CD14-positive monocyte (primary cell): ENCODE results near the gene CNGA3. TPM values are rescaled to one million over a fixed set of nuclear protein-coding genes. Genes with fewer than 3 reads are reported as not detected.

Experiments
- DNase-seq, 3 donors: peaks; one replicate each; pipeline ENCODE4 v3.0.0-alpha.2; 2011 to 2022
- H2AFZ ChIP-seq: 2 replicates; pipeline ENCODE4 v1.6.0; 2012; ENCODE audit warnings: mild to moderate bottlenecking, low read depth, low read length, inconsistent platforms; ENCODE audit not compliant: insufficient read depth, poor library complexity, severe bottlenecking
- H3K27ac ChIP-seq, 2 donors: 1 replicate in 1 of 2; 2 replicates in 1 of 2; pipeline ENCODE4 v1.5.1; 2012 to 2013; ENCODE audit warnings: low read length in 2 of 2, control low read depth in 1 of 2, inconsistent platforms in 1 of 2, low read depth in 1 of 2, mild to moderate bottlenecking in 1 of 2
- H3K27me3 ChIP-seq, 2 donors: one replicate each; pipeline versions ENCODE4 v1.6.0 to v1.6.1; 2011 to 2013; ENCODE audit warnings: low read length in 2 of 2; ENCODE audit not compliant: control insufficient read depth in 2 of 2, insufficient read depth in 2 of 2
- H3K36me3 ChIP-seq, 2 donors: replicated peaks in 1 of 2; 1 replicate in 1 of 2; 2 replicates in 1 of 2; pipeline versions ENCODE4 v1.5.1 to v1.6.1; 2012 to 2013; ENCODE audit warnings: low read length in 2 of 2, control low read depth in 1 of 2, inconsistent platforms in 1 of 2, mild to moderate bottlenecking in 1 of 2; ENCODE audit not compliant: insufficient read depth in 2 of 2, control insufficient read depth in 1 of 2
- H3K4me1 ChIP-seq, 2 donors: 1 replicate in 1 of 2; 2 replicates in 1 of 2; pipeline versions ENCODE4 v1.5.1 to v1.6.1; 2012 to 2013; ENCODE audit warnings: low read length in 2 of 2, control low read depth in 1 of 2, inconsistent platforms in 1 of 2, mild to moderate bottlenecking in 1 of 2, moderate library complexity in 1 of 2; ENCODE audit not compliant: insufficient read depth in 2 of 2, control insufficient read depth in 1 of 2
- H3K4me2 ChIP-seq: replicated peaks from 2 replicates; pipeline ENCODE3; 2012; ENCODE audit warnings: low read length, moderate library complexity, mild to moderate bottlenecking; ENCODE audit not compliant: poor library complexity, severe bottlenecking; ENCODE audit errors: extremely low read depth
- H3K4me3 ChIP-seq, 3 experiments: fragments of 200-600 bp in 1 of 3; sonication (generic) in 1 of 3; replicated peaks in 1 of 3; 1 replicate in 2 of 3; 2 replicates in 1 of 3; pipeline ENCODE4 v1.5.1; 2011 to 2013; ENCODE audit warnings: low read length in 3 of 3, mild to moderate bottlenecking in 3 of 3, control low read depth in 2 of 3, low read depth in 2 of 3, inconsistent platforms in 1 of 3, moderate library complexity in 1 of 3
- H3K79me2 ChIP-seq: 2 replicates; pipeline ENCODE4 v1.6.0; 2012; ENCODE audit warnings: mild to moderate bottlenecking, control low read depth, inconsistent platforms, low read length, moderate library complexity; ENCODE audit not compliant: insufficient read depth
- H3K9ac ChIP-seq: 2 replicates; pipeline ENCODE4 v1.6.0; 2017; ENCODE audit warnings: low read length, mild to moderate bottlenecking; ENCODE audit not compliant: insufficient read depth, poor library complexity, severe bottlenecking
- H3K9me3 ChIP-seq, 2 donors: replicated peaks in 1 of 2; 1 replicate in 1 of 2; 2 replicates in 1 of 2; pipeline versions ENCODE4 v1.5.1 to v1.6.1; 2012 to 2013; ENCODE audit warnings: low read length in 2 of 2, control low read depth in 1 of 2; ENCODE audit not compliant: control insufficient read depth in 1 of 2, insufficient read depth in 1 of 2
- H4K20me1 ChIP-seq: 2 replicates; pipeline ENCODE4 v1.6.0; 2012; ENCODE audit warnings: mild to moderate bottlenecking, low read length, control low read depth, moderate library complexity; ENCODE audit not compliant: insufficient read depth
- H3K27ac Mint-ChIP-seq, 7 donors: one replicate each; pipeline ENCODE4 v1.8.0; 2020; ENCODE audit warnings: mild to moderate bottlenecking in 7 of 7, mixed read lengths in 7 of 7, moderate library complexity in 6 of 7, inconsistent platforms in 2 of 7
- H3K27me3 Mint-ChIP-seq, 3 donors: one replicate each; pipeline ENCODE4 v1.8.0; 2021 to 2022; ENCODE audit warnings: low read depth in 3 of 3, mild to moderate bottlenecking in 3 of 3, mixed read lengths in 3 of 3, moderate library complexity in 3 of 3, inconsistent platforms in 1 of 3
- H3K36me3 Mint-ChIP-seq, 2 donors: one replicate each; pipeline ENCODE4 v1.8.0; 2020; ENCODE audit warnings: mixed read lengths in 2 of 2, inconsistent platforms in 1 of 2, mild to moderate bottlenecking in 1 of 2
- H3K4me1 Mint-ChIP-seq: one replicate; pipeline ENCODE4 v1.8.0; 2020; ENCODE audit warnings: mild to moderate bottlenecking, mixed read lengths
- H3K4me3 Mint-ChIP-seq, 2 donors: one replicate each; pipeline ENCODE4 v1.8.0; 2020; ENCODE audit warnings: mild to moderate bottlenecking in 2 of 2, mixed read lengths in 2 of 2, moderate library complexity in 1 of 2
- H3K9me3 Mint-ChIP-seq, 7 donors: one replicate each; pipeline ENCODE4 v1.8.0; 2020 to 2022; ENCODE audit warnings: mixed read lengths in 7 of 7, mild to moderate bottlenecking in 6 of 7, moderate library complexity in 6 of 7, inconsistent platforms in 2 of 7
- CTCF ChIP-seq: fragments of 200-600 bp; IDR thresholded peaks from one replicate; pipeline ENCODE4 v1.8.0; 2022; ENCODE audit warnings: antibody characterized with exemption, mild to moderate bottlenecking
- WGBS: methylation state at CpG from one replicate; pipeline ENCODE4 v1.1.5; 2013; ENCODE audit warnings: missing lambda C conversion rate; ENCODE audit not compliant: insufficient coverage; 5-methylcytosine and 5-hydroxymethylcytosine counted together
- intact Hi-C, 2 donors: fragments of 100-400 bp; cut with micrococcal nuclease; formaldehyde crosslinking; loops; one replicate each; pipeline versions ENCODE4 v1.15.0 to v1.15.1; 2023
- polyA plus RNA-seq, 3 donors: library from polyadenylated mRNA; depleted of rRNA in 1 of 3; unstranded in 2 of 3; stranded (reverse) in 1 of 3; fragments of 300-500 nt in 2 of 3; fragments of >200 nt in 1 of 3; fragmentation: Illumina TruSeq in 2 of 3; gene quantifications; 1 replicate in 2 of 3; 2 replicates in 1 of 3; pipeline ENCODE4 v1.2.3, GENCODE V29; 2012 to 2021

CNGA3 gene
- polyA plus RNA-seq, 3 donors: not detected

- peak overlapping the region in 1 of 7 donors; percentile 33 for H3K27ac Mint-ChIP-seq
- 83% methylated on average over 4 of the region's 6 CpGs for WGBS
- no peak overlapping the region for H3K9ac ChIP-seq
- no peak for DNase-seq
- H3K36me3 ChIP-seq: no peaks in the 10 kb centered on the region
- peaks cover 8 to 38% (median 23%) of the 10 kb centered on the region in 3 donors for H3K27me3 Mint-ChIP-seq
- no peak overlapping the region for H2AFZ ChIP-seq
- H3K9me3 ChIP-seq: no peaks in the 10 kb centered on the region
- H3K4me1 ChIP-seq: no peaks in the 10 kb centered on the region
- no peaks in the 10 kb centered on the region for H3K9me3 Mint-ChIP-seq
- TF ChIP-seq CTCF: no peak
- no peak overlapping the region for H3K4me2 ChIP-seq
- intact Hi-C loops: no loop called here
- H3K27ac ChIP-seq: no peak overlapping the region
- peak overlapping the region in 1 of 2 donors; percentile 52 for H3K4me3 Mint-ChIP-seq
- H3K27me3 ChIP-seq: peaks cover 0 to 2% of the 10 kb centered on the region in 2 donors
- H3K79me2 ChIP-seq: no peaks in the 10 kb centered on the region
- no peaks in the 10 kb centered on the region for H4K20me1 ChIP-seq
- no peaks in the 10 kb centered on the region for H3K36me3 Mint-ChIP-seq
- H3K4me3 ChIP-seq: no peak overlapping the region
- H3K4me1 Mint-ChIP-seq: no peaks in the 10 kb centered on the region
Observed at GRCh38 chr2:98376301-98376910, 30.1 kb downstream of the CNGA3 start.

GRCh38 chr2:98376996-98377395 lies 30.7 kb downstream of the CNGA3 start:
- Histone ChIP-seq H3K4me3 (no peak overlapping the region), H3K27me3 (peaks cover 0 to 2% of the 10 kb centered on the region in 2 donors), H3K4me2 (no peak overlapping the region), H3K4me1 (no peaks in the 10 kb centered on the region), H3K27ac (no peak overlapping the region), H4K20me1 (no peaks in the 10 kb centered on the region), H2AFZ (no peak overlapping the region), H3K79me2 (no peaks in the 10 kb centered on the region), H3K36me3 (no peaks in the 10 kb centered on the region), H3K9ac (no peak overlapping the region), H3K9me3 (no peaks in the 10 kb centered on the region)
- Mint-ChIP-seq H3K4me3 (peak overlapping the region in 1 of 2 donors; percentile 52), H3K4me1 (no peaks in the 10 kb centered on the region), H3K27me3 (peaks cover 8 to 38% (median 27%) of the 10 kb centered on the region in 3 donors), H3K36me3 (no peaks in the 10 kb centered on the region), H3K9me3 (no peaks in the 10 kb centered on the region), H3K27ac (no peak overlapping the region)
- intact Hi-C loops: no loop called here
- no peak for DNase-seq
- 90% methylated on average over 7 of the region's 8 CpGs for WGBS
- no peak for TF ChIP-seq CTCF
